ENCODE measurements around the gene PRDM8. TPM values are rescaled to one million over a fixed set of nuclear protein-coding genes. Genes with fewer than 3 reads are reported as not detected.

The PRDM8 gene
- total RNA-seq, 1 experiment from 2014 or later, result not detected

DNA sequence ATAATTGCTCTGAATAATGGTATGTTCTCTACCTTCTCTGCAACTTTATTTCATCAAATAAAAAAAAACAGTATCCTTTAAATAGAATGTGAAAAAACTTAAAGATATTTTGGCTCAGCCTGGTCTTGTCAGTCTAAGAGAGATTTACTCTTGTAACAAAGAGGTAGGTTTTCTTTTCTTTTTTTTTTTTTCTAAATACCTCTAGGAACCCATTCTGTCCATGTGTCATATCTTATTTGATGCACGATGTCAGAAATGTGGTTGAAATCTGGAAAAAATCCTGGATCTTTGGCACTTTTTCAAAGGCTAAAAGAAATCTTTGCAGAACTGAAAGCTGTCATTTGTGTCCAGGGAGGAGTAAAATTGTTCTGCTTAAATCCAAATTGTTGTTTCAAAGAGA, 51.8 kb downstream of the PRDM8 start:
- DNase-seq (ENCODE audit: low spot score) (no peak), ATAC-seq (no peak)
- POLR2A ChIA-PET, result no interaction called here
- H3K27me3 Mint-ChIP-seq (ENCODE audit: low read depth), result peaks cover 14% of the 10 kb centered on the region
- no peaks in the 10 kb centered on the region for H3K36me3 Mint-ChIP-seq
- TF ChIP-seq ZNF121 (CRISPR knock-in tag; IDR thresholded peaks at IDR 0.05) (no peak), CBFB (CRISPR knock-in tag; IDR thresholded peaks at IDR 0.05; ENCODE audit: low read depth) (no peak), ZNF263 (CRISPR knock-in tag; IDR thresholded peaks at IDR 0.05; ENCODE audit: low read depth) (no peak), TEAD1 (CRISPR knock-in tag; IDR thresholded peaks at IDR 0.05) (no peak), NFE2L1 (CRISPR knock-in tag; IDR thresholded peaks at IDR 0.05) (no peak), GRHL2 (CRISPR knock-in tag; IDR thresholded peaks at IDR 0.05; ENCODE audit: insufficient replicate concordance, severe bottlenecking) (no peak), JAZF1 (CRISPR knock-in tag; IDR thresholded peaks at IDR 0.05) (no peak), PREB (CRISPR knock-in tag; IDR thresholded peaks at IDR 0.05; ENCODE audit: borderline replicate concordance) (no peak), ZNF423 (CRISPR knock-in tag; IDR thresholded peaks at IDR 0.05) (no peak), EMX1 (CRISPR knock-in tag; IDR thresholded peaks at IDR 0.05) (no peak), CREM (CRISPR knock-in tag; IDR thresholded peaks at IDR 0.05) (no peak), ZNF416 (CRISPR knock-in tag; IDR thresholded peaks at IDR 0.05) (no peak), ZNF396 (CRISPR knock-in tag; IDR thresholded peaks at IDR 0.05; ENCODE audit: borderline replicate concordance) (no peak), SMAD4 (CRISPR knock-in tag; IDR thresholded peaks at IDR 0.05) (no peak), TEAD4 (CRISPR knock-in tag; IDR thresholded peaks at IDR 0.05) (no peak)
- TF ChIP-seq, protein P1, sequence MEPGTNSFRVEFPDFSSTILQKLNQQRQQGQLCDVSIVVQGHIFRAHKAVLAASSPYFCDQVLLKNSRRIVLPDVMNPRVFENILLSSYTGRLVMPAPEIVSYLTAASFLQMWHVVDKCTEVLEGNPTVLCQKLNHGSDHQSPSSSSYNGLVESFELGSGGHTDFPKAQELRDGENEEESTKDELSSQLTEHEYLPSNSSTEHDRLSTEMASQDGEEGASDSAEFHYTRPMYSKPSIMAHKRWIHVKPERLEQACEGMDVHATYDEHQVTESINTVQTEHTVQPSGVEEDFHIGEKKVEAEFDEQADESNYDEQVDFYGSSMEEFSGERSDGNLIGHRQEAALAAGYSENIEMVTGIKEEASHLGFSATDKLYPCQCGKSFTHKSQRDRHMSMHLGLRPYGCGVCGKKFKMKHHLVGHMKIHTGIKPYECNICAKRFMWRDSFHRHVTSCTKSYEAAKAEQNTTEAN (CRISPR knock-in tag; IDR thresholded peaks at IDR 0.05), result no peak
- TF ChIP-seq, protein P2, sequence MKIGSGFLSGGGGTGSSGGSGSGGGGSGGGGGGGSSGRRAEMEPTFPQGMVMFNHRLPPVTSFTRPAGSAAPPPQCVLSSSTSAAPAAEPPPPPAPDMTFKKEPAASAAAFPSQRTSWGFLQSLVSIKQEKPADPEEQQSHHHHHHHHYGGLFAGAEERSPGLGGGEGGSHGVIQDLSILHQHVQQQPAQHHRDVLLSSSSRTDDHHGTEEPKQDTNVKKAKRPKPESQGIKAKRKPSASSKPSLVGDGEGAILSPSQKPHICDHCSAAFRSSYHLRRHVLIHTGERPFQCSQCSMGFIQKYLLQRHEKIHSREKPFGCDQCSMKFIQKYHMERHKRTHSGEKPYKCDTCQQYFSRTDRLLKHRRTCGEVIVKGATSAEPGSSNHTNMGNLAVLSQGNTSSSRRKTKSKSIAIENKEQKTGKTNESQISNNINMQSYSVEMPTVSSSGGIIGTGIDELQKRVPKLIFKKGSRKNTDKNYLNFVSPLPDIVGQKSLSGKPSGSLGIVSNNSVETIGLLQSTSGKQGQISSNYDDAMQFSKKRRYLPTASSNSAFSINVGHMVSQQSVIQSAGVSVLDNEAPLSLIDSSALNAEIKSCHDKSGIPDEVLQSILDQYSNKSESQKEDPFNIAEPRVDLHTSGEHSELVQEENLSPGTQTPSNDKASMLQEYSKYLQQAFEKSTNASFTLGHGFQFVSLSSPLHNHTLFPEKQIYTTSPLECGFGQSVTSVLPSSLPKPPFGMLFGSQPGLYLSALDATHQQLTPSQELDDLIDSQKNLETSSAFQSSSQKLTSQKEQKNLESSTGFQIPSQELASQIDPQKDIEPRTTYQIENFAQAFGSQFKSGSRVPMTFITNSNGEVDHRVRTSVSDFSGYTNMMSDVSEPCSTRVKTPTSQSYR (CRISPR knock-in tag; IDR thresholded peaks at IDR 0.05), result no peak
- TF ChIP-seq, protein P3, sequence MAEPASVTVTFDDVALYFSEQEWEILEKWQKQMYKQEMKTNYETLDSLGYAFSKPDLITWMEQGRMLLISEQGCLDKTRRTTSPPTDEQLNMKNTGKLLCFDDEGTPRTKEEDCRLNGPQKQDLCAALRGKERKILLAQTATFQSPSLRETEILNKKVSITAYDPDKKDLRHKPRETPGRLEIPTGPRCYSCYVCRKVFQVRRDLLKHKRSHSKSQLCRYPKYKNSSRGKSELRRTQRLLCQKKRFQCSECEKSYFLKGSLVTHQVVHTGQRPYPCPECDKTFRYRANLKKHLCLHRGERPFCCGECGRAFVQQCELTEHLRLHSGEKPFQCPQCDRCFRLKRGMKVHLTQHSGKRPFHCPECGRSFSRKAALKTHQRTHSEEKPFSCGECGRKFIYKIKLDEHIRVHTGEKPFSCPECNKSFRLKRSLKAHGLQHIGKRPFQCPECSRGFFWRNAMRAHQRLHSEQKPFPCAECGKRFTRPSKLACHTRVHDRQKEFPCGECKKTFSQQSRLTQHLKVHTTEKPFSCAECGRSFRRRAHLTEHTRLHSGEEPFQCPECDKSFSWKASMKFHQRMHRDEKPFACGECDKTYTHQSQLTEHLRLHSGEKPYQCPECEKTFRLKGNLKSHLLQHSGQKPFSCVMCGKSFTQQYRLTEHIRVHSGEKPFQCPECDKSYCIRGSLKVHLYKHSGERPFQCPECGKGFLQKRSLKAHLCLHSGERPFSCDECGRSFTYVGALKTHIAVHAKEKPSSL (CRISPR knock-in tag; conservative IDR thresholded peaks at IDR 0.05), result no peak
- no peak overlapping the region for H3K4me3 Mint-ChIP-seq
- no peaks in the 10 kb centered on the region for H3K9me3 Mint-ChIP-seq
- CTCF ChIA-PET, result interaction anchor here (1.1 to 2.0 kb wide), 2 partner anchors 47 to 86 kb away, joined by 3 to 5 read pairs; partner anchors contain the start of gene CFAP299
- H3K27ac Mint-ChIP-seq, result no peak overlapping the region
- no peaks in the 10 kb centered on the region for H3K4me1 Mint-ChIP-seq

DNA sequence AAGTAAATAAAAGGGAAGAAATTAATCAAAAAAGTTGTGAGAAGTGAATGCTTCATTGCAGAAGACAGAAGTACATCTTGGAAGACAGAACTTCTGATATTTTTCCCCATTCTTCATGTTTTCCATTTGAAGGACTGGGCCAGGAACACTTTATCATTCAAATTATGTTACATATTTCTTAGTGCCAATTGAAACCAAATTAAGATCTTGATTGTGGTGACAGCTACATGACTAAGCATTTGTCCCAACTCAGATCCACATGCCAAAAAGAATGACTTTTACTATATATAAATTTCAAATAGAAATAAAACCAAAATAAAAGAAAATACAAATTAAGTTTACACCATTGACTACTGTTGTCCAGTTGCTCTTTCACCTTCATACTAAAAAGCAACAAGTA, 55.1 kb downstream of the PRDM8 start:
- DNase-seq (ENCODE audit: low spot score), result no peak
- CTCF ChIA-PET, result no interaction called here
- H3K9me3 Mint-ChIP-seq, result no peaks in the 10 kb centered on the region
- H3K4me1 Mint-ChIP-seq, result no peaks in the 10 kb centered on the region
- H3K4me3 Mint-ChIP-seq, result no peak overlapping the region
- H3K27me3 Mint-ChIP-seq (ENCODE audit: low read depth), result peaks cover 28% of the 10 kb centered on the region
- no peaks in the 10 kb centered on the region for H3K36me3 Mint-ChIP-seq
- POLR2A ChIA-PET, result no interaction called here
- ATAC-seq, result no peak
- no peak overlapping the region for H3K27ac Mint-ChIP-seq
- TF ChIP-seq NFATC4 (CRISPR knock-in tag; IDR thresholded peaks at IDR 0.05) (no peak), CTCF (IDR thresholded peaks at IDR 0.05) (no peak), TP53 (CRISPR knock-in tag; IDR thresholded peaks at IDR 0.05) (no peak), NR1H2 (CRISPR knock-in tag; IDR thresholded peaks at IDR 0.05) (no peak), GRHL2 (CRISPR knock-in tag; IDR thresholded peaks at IDR 0.05; ENCODE audit: insufficient replicate concordance, severe bottlenecking) (no peak), SMAD3 (CRISPR knock-in tag; IDR thresholded peaks at IDR 0.05; ENCODE audit: borderline replicate concordance) (no peak), SP1 (CRISPR knock-in tag; conservative IDR thresholded peaks at IDR 0.05) (no peak), AFF4 (CRISPR knock-in tag; IDR thresholded peaks at IDR 0.05; ENCODE audit: borderline replicate concordance) (no peak)
